Measurements from ENCODE around the gene TRPV5. TPM values are rescaled to one million over a fixed set of nuclear protein-coding genes. Genes with fewer than 3 reads are reported as not detected.

The TRPV5 gene
- total and polyA plus RNA-seq, 2 of the 8 experiments (the other 6 are each of a cell fraction or from before 2014, with no cell fraction given) = 0.03 TPM; not detected in 1

DNA sequence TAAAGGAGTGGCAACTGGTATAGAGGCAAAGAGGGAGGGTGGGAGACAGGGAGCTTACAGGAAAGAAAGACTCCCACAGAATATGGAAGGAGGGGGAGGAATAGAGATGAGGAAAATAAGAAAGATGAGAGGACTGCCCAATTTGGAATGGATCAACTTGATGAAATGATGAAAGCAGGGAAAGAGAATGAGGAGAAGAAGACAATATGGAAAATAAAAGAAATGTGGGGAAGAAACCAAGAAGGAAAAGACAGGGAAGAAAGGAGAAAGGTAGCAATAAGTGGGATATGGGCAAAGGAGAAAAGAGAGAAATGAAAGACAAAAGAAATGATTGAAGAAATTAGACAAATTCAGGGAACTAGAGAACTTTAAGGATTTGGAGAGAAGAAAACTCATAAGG is 25.7 kb upstream of the TRPV5 start:
- peaks cover 8 to 10% of the 10 kb centered on the region in 2 experiments; a peak in 3 of 4 replicates for H3K9me3 ChIP-seq (ENCODE audit: insufficient read depth in 2 of 2, low read depth in 1 of 2, low read length in 1 of 2)
- no peak overlapping the region for H4K8ac ChIP-seq (ENCODE audit: extremely low read depth, insufficient read depth, low read length)
- no peak overlapping the region for H2BK5ac ChIP-seq (ENCODE audit: low read depth, low read length)
- TF ChIP-seq BRCA1 (IDR thresholded peaks at IDR 0.05; ENCODE audit: low read depth, low read length) (no peak), JUND (IDR thresholded peaks at IDR 0.05; ENCODE audit: low read length) (no peak), KDM4A (IDR thresholded peaks at IDR 0.05; ENCODE audit: low read depth, low read length, severe bottlenecking) (no peak), ATF2 (IDR thresholded peaks at IDR 0.05; ENCODE audit: low read length) (no peak), FOSL1 (IDR thresholded peaks at IDR 0.05; ENCODE audit: insufficient read depth, low read depth, low read length) (no peak), KDM1A (IDR thresholded peaks at IDR 0.05; ENCODE audit: borderline replicate concordance, low read length) (no peak), YY1 (IDR thresholded peaks at IDR 0.05; ENCODE audit: low read depth, low read length) (no peak), NANOG (IDR thresholded peaks at IDR 0.05; ENCODE audit: insufficient read depth, low read depth, low read length, poor library complexity, severe bottlenecking) (no peak)
- H3K27ac ChIP-seq (ENCODE audit: low read depth, low read length) = no peak overlapping the region
- DNase-seq (ENCODE audit: low read depth in 1 of 2, low spot score in 2 of 2) (no peak), FAIRE-seq (no peak)
- H3K18ac ChIP-seq (ENCODE audit: extremely low read depth, low read length) = no peak overlapping the region
- H3K4ac ChIP-seq (replicated peaks; ENCODE audit: insufficient read length, low read depth, low read length) = no peak overlapping the region
- H3K14ac ChIP-seq (ENCODE audit: insufficient read length) = no peak overlapping the region
- peaks cover 2% of the 10 kb centered on the region; the same call in 1 of the 2 replicates for H3K23me2 ChIP-seq (ENCODE audit: low read depth, low read length)
- H3K36me3 ChIP-seq (ENCODE audit: control insufficient read depth in 2 of 4, insufficient read depth in 4 of 4, low read length in 3 of 4) = peaks cover 0 to 2% (median 0%) of the 10 kb centered on the region in 4 experiments; a peak in 1 of 8 replicates
- H3K79me2 ChIP-seq (ENCODE audit: control insufficient read depth in 1 of 2, insufficient read depth in 2 of 2, low read length in 2 of 2) = no peaks in the 10 kb centered on the region
- H3K4me1 ChIP-seq (replicated peaks in 1 of 4; ENCODE audit: control insufficient read depth in 3 of 4, insufficient read depth in 4 of 4, low read length in 3 of 4) = peaks cover 0 to 11% (median 6%) of the 10 kb centered on the region in 4 experiments; a peak in 6 of 7 replicates
- no peak overlapping the region for H4K91ac ChIP-seq (replicated peaks; ENCODE audit: insufficient read length, low read length)
- ChIA-PET POLR2A (ENCODE audit: partially characterized antibody) (no interaction called here), CTCF (ENCODE audit: partially characterized antibody) (interaction anchor here (1.0 to 2.5 kb wide), 6 partner anchors 11 to 256 kb away, joined by 3 to 8 read pairs (median 5); no protein-coding TSS in a partner anchor)
- no peak overlapping the region for H2AK5ac ChIP-seq (ENCODE audit: low read depth, low read length)
- H3K4me3 ChIP-seq (ENCODE audit: extremely low read depth in 1 of 4, insufficient read depth in 2 of 4, low read depth in 3 of 4, low read length in 4 of 4) = no peak overlapping the region
- no peak overlapping the region for H3K4me2 ChIP-seq (ENCODE audit: insufficient read depth in 1 of 2, low read depth in 2 of 2, low read length in 2 of 2)
- no peak overlapping the region for H3K9ac ChIP-seq (replicated peaks in 1 of 4; ENCODE audit: extremely low read depth in 1 of 4, low read depth in 3 of 4, low read length in 3 of 4)
- no peak overlapping the region for H2BK15ac ChIP-seq (ENCODE audit: low read length)
- no peak overlapping the region for H3K56ac ChIP-seq (replicated peaks; ENCODE audit: insufficient read length, low read depth, low read length)
- no peak overlapping the region for H2BK120ac ChIP-seq (replicated peaks; ENCODE audit: low read depth, low read length)
- no peak overlapping the region for H2BK20ac ChIP-seq (ENCODE audit: low read length)
- H3K79me1 ChIP-seq (ENCODE audit: low read depth, low read length) = no peaks in the 10 kb centered on the region
- H3K27me3 ChIP-seq (replicated peaks in 1 of 4; ENCODE audit: control insufficient read depth in 3 of 4, extremely low read depth in 1 of 4, insufficient read depth in 3 of 4, low read length in 3 of 4) = no peaks in the 10 kb centered on the region
- H3K23ac ChIP-seq (ENCODE audit: insufficient read length) = no peak overlapping the region
- no peak overlapping the region for H4K5ac ChIP-seq (ENCODE audit: insufficient read length, low read depth, low read length)
- no peak overlapping the region for H2BK12ac ChIP-seq (ENCODE audit: low read depth, low read length)
- H2AFZ ChIP-seq (ENCODE audit: low read length) = no peak overlapping the region
- H4K20me1 ChIP-seq (replicated peaks in 1 of 2; ENCODE audit: control insufficient read depth in 1 of 2, insufficient read depth in 2 of 2, low read length in 2 of 2) = no peaks in the 10 kb centered on the region

Measured in H1 (cell line).